H54 (cell line): ENCODE results near the gene PDGFD.

Source experiments
- DNase-seq: peaks from one replicate; pipeline ENCODE4 v3.0.0; 2011; ENCODE audit warnings: low spot score, mixed read lengths; ENCODE audit not compliant: insufficient read length
- FAIRE-seq: peaks from 3 replicates; lab custom pipeline; 2011; peaks lifted over from hg19 to GRCh38; lab: Jason Lieb, UNC
- POLR2A ChIP-seq: IDR thresholded peaks from 2 replicates; pipeline ENCODE4 v1.6.1; 2011; ENCODE audit warnings: low read depth, mild to moderate bottlenecking, low read length

Gene PDGFD

DNA sequence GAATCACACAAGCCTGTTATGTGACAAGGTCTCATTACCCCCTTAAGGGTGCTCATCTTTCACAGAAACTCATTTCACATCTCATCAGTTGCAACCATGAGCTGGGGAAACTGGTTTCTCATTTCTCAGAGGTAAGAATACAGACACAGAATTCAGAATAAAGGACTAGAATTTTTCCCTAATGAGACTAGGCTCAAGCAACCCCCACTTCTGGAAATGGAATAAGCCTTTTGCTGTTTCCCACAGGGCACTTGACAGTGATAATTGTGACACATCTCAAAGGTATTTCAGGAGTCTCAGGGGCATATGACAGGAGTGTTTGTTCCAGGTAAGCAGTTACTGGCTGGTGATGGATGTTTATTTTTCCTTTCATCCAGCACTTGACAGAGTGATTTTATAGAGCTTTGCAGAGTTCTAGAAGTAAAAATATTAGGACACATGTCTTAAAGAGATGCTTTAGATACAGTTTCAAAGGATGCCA, 240.5 kb downstream of the PDGFD start:
- no peak for TF ChIP-seq POLR2A
- no peak for FAIRE-seq
- no peak for DNase-seq

DNA sequence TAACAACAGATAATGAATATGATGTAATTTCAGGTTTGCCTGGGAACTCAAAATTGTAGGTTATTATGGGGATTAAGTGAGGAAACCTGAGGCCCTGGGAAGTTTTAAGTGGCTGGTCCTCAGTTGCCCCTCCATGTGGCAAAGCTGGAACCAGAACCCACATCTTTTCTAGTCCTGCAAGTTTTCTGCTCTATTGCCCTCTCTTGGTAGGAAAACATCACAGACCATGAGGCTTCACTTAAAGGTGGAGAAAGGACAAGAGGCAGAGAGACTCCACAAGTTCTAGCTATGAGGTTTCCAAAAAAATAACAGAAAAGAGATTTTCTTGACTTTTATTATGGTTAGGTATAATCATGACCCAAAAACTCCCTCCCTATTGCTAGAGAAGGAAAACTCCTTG, 243.0 kb downstream of the PDGFD start:
- no peak for TF ChIP-seq POLR2A
- DNase-seq (no peak), FAIRE-seq (no peak)

GRCh38 chr11:103920449-103920848, 243.5 kb downstream of the PDGFD start:
- TF ChIP-seq POLR2A = no peak
- no peak for FAIRE-seq
- no peak for DNase-seq

DNA sequence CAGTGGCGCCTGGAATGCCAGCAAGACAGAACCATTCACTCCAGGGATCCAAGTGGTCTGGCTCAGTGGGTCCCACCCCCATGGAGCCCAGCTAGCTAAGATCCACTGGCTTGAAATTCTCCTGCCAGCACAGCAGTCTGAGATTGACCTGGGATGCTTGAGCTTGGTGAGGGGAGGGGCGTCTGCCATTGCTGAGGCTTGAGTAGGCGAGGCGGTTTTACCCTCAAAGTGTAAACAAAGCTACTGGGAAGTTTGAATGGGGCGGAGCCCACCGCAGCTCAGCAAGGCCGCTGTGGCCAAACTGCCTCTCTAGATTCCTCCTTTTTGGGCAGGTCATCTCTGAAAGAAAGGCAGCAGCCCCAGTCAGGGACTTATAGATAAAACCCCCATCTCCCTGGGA, 253.2 kb downstream of the PDGFD start:
- DNase-seq (no peak), FAIRE-seq (no peak)
- no peak for TF ChIP-seq POLR2A

GRCh38 chr11:103907548-103908455, 256.1 kb downstream of the PDGFD start:
- TF ChIP-seq POLR2A = no peak
- no peak for DNase-seq
- FAIRE-seq = no peak

DNA sequence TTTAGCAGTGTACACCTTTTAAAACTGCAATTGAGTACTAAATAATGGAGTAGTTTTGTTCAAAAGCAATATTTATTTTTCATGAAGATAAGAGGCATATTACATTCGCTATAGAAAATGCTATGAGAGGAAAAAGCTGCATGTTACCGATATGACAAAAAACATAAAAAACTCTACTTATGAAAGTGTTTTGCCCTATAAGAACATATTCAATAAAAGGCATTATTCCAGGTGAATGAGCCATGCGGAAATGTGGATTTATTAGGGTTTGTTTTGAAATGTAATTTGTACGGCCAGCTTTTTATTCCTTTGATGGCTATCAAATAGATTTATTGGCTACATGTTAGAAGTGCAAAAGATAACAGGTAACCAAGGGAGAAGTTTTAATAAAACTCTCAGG, 256.8 kb downstream of the PDGFD start:
- no peak for TF ChIP-seq POLR2A
- DNase-seq (no peak), FAIRE-seq (no peak)

- TF ChIP-seq POLR2A = no peak
- no peak for DNase-seq
- no peak for FAIRE-seq
These were observed 257.6 kb downstream of the PDGFD start for GRCh38 chr11:103906291-103906867.

- TF ChIP-seq POLR2A = no peak
- no peak for DNase-seq
- no peak for FAIRE-seq
These were observed 259.7 kb downstream of the PDGFD start for GRCh38 chr11:103904324-103904667.

GRCh38 chr11:103903621-103904323, 260.2 kb downstream of the PDGFD start:
- no peak for TF ChIP-seq POLR2A
- FAIRE-seq = no peak

DNA sequence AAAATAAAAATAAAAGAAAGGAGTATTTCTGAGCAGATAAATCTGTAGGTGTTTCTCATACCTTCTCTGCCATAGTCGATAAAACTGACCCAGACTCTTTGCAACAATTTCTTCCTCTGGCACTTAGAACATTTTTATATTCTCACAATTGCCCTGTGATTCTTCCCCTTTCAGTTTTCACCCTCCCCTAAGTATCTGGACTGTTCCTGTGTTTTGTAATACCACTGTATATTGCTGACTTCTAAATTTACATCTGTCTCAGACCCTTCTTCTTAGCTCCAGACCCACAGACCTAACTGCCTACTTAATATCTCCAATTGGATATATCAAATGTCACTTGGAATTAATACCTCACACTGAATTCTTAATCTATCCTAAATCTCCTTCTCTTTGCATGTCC, 261.0 kb downstream of the PDGFD start:
- FAIRE-seq = no peak
- TF ChIP-seq POLR2A = no peak
- DNase-seq = no peak

More at GRCh38 chr11:103903621-103904323, 260.2 kb downstream of the PDGFD start:
- DNase-seq = no peak

GRCh38 chr11:103901656-103902055, 262.3 kb downstream of the PDGFD start:
- DNase-seq (no peak), FAIRE-seq (no peak)
- TF ChIP-seq POLR2A = no peak

DNA sequence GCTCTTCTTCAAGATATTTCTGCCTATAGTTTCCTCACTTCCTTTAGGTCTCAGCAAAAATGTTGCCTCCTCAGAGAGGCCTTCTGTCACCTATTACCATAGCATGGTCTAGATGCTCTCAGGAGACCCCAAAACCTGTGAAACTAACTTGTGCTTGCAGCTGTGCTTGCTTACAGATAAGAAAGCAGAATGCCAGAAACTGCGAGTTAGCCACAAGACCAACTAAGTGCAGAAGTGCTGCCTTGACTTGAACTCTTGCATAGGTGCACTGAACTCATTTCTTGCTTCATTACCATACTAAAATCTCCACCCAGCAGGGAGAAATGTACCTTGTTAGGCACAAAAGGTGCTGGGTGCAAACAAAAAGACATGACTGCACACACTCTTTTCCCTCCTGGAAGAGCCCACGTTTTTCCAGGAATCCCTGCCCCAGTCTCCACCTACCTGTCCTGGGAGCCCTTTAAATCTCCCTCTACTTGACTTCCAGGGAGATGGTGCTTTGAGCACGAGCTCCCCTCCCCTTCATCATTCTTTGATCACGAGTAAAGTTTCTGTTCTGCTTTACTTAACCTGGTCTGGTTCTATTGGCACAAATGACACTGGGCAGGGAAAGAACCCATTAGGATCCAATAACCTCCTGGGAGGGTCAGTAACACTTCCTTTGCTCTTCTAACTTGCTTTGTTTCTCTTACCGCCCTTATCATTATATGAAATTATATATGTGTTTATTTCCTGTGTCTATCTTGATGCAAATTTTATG, 265.2 kb downstream of the PDGFD start:
- DNase-seq (no peak), FAIRE-seq (no peak)
- TF ChIP-seq POLR2A = no peak

DNA sequence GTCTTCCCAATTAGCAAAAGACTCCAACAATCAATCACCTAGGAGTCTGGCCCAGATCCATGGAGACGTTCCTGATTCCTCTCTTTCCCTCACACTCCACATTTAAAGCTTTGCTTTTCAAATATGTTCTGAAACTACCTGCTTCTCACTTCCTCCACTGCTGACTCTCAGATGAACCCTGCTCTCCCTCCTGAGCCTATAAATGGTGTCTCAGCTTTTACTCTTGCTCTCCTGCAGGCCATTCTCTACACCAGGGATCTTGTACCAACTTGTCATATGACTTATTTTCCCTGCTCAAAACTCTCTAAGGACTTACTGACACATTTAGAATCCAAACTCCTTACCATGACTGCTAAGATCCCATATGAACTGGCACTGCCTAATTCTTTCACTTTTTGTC, 265.9 kb downstream of the PDGFD start:
- FAIRE-seq = no peak
- no peak for TF ChIP-seq POLR2A
- no peak for DNase-seq
